SJSA1 (cell line): ENCODE results near the gene MAPK8IP2. TPM values are rescaled to one million over a fixed set of nuclear protein-coding genes. Genes with fewer than 3 reads are reported as not detected.
A peak's percentile ranks its signal among the peaks of the same experiment; 100 is the strongest.

Experiments
- DNase-seq, 2 experiments: peaks; one replicate each; pipeline ENCODE4 v3.0.0-alpha.2; 2015 to 2020; ENCODE audit warnings: low spot score in 2 of 2, low read depth in 1 of 2
- H3K27ac ChIP-seq: fragments of 250-450 bp; sonication (Bioruptor Pico); 2 replicates; pipeline ENCODE4 v1.5.1; 2020; ENCODE audit warnings: mild to moderate bottlenecking, moderate library complexity
- H3K27me3 ChIP-seq: fragments of 250-450 bp; sonication (Bioruptor Pico); replicated peaks from 2 replicates; pipeline ENCODE4 v1.5.1; 2020; ENCODE audit warnings: mild to moderate bottlenecking, moderate library complexity
- H3K36me3 ChIP-seq: fragments of 250-450 bp; sonication (Bioruptor Pico); 2 replicates; pipeline ENCODE4 v1.5.1; 2020; ENCODE audit warnings: mild to moderate bottlenecking
- H3K4me1 ChIP-seq: fragments of 250-450 bp; sonication (Bioruptor Pico); replicated peaks from 2 replicates; pipeline ENCODE4 v1.6.1; 2021; ENCODE audit warnings: mild to moderate bottlenecking
- H3K4me3 ChIP-seq: fragments of 250-450 bp; sonication (Bioruptor Pico); 2 replicates; pipeline ENCODE4 v1.5.1; 2020; ENCODE audit warnings: mild to moderate bottlenecking
- H3K9me3 ChIP-seq: fragments of 250-450 bp; sonication (Bioruptor Pico); replicated peaks from 2 replicates; pipeline ENCODE4 v1.5.1; 2020; ENCODE audit warnings: mild to moderate bottlenecking
- total RNA-seq: library from RNA; depleted of rRNA; stranded (reverse); fragments of >200 nt; shearing (Covaris generic); gene quantifications from 2 replicates; pipeline ENCODE4 v1.2.3, GENCODE V29; 2014

The MAPK8IP2 gene
- total RNA-seq, 1 experiment from 2014 or later, result 0.03 TPM

GRCh38 chr22:50621948-50622722 lies 21.5 kb downstream of the MAPK8IP2 start:
- Histone ChIP-seq H3K4me1 (peaks cover 19% of the 10 kb centered on the region), H3K27me3 (peaks cover 30% of the 10 kb centered on the region), H3K27ac (no peak overlapping the region), H3K4me3 (no peak overlapping the region), H3K36me3 (peaks cover 6% of the 10 kb centered on the region; the same call in 1 of the 2 replicates), H3K9me3 (peaks cover 5% of the 10 kb centered on the region)
- no peak for DNase-seq

GRCh38 chr22:50622723-50623327 lies 22.2 kb downstream of the MAPK8IP2 start:
- H3K27me3 ChIP-seq, result peaks cover 30% of the 10 kb centered on the region
- H3K27ac ChIP-seq, result no peak overlapping the region
- H3K9me3 ChIP-seq, result peaks cover 11% of the 10 kb centered on the region
- H3K4me1 ChIP-seq, result peaks cover 26% of the 10 kb centered on the region
- DNase-seq, result no peak
- H3K36me3 ChIP-seq, result peaks cover 9% of the 10 kb centered on the region; the same call in 1 of the 2 replicates
- no peak overlapping the region for H3K4me3 ChIP-seq

- H3K9me3 ChIP-seq, result peaks cover 11% of the 10 kb centered on the region
- no peak overlapping the region for H3K4me3 ChIP-seq
- H3K27ac ChIP-seq, result no peak overlapping the region
- H3K27me3 ChIP-seq, result peaks cover 27% of the 10 kb centered on the region
- no peak for DNase-seq
- peaks cover 35% of the 10 kb centered on the region for H3K4me1 ChIP-seq
- H3K36me3 ChIP-seq, result peaks cover 9% of the 10 kb centered on the region; the same call in 1 of the 2 replicates
These were observed 23.9 kb downstream of the MAPK8IP2 start for GRCh38 chr22:50624347-50625130.

GRCh38 chr22:50625131-50625567 lies 24.6 kb downstream of the MAPK8IP2 start:
- Histone ChIP-seq H3K9me3 (peaks cover 11% of the 10 kb centered on the region), H3K4me3 (no peak overlapping the region), H3K27ac (no peak overlapping the region), H3K27me3 (peaks cover 21% of the 10 kb centered on the region), H3K4me1 (peaks cover 32% of the 10 kb centered on the region), H3K36me3 (peaks cover 9% of the 10 kb centered on the region; the same call in 1 of the 2 replicates)
- no peak for DNase-seq

- H3K9me3 ChIP-seq, result peaks cover 10% of the 10 kb centered on the region
- peaks cover 17% of the 10 kb centered on the region for H3K27me3 ChIP-seq
- DNase-seq, result no peak
- H3K36me3 ChIP-seq, result peaks cover 9% of the 10 kb centered on the region; the same call in 1 of the 2 replicates
- H3K4me1 ChIP-seq, result peaks cover 28% of the 10 kb centered on the region
- no peak overlapping the region for H3K27ac ChIP-seq
- no peak overlapping the region for H3K4me3 ChIP-seq
These were observed 25.1 kb downstream of the MAPK8IP2 start for GRCh38 chr22:50625568-50626313.

GRCh38 chr22:50626314-50626849 lies 25.8 kb downstream of the MAPK8IP2 start:
- H3K9me3 ChIP-seq, result peaks cover 7% of the 10 kb centered on the region; the same call in 1 of the 2 replicates
- H3K4me3 ChIP-seq, result no peak overlapping the region
- peaks cover 9% of the 10 kb centered on the region; the same call in 1 of the 2 replicates for H3K36me3 ChIP-seq
- H3K27me3 ChIP-seq, result peaks cover 11% of the 10 kb centered on the region
- DNase-seq, result no peak
- H3K27ac ChIP-seq, result no peak overlapping the region
- peaks cover 21% of the 10 kb centered on the region for H3K4me1 ChIP-seq

- H3K27ac ChIP-seq, result no peak overlapping the region
- peaks cover 4% of the 10 kb centered on the region for H3K27me3 ChIP-seq
- peaks cover 7% of the 10 kb centered on the region; the same call in 1 of the 2 replicates for H3K9me3 ChIP-seq
- DNase-seq, result peak in 1 of 2 experiments; percentile 14
- peaks cover 20% of the 10 kb centered on the region for H3K4me1 ChIP-seq
- H3K36me3 ChIP-seq, result peaks cover 9% of the 10 kb centered on the region; the same call in 1 of the 2 replicates
- peak overlapping the region; percentile 84 for H3K4me3 ChIP-seq
These were observed 26.5 kb downstream of the MAPK8IP2 start for GRCh38 chr22:50626850-50627641.

- peak within 1 kb of the TSS; percentile 84 for H3K4me3 ChIP-seq
- H3K36me3 ChIP-seq, result peaks cover 9% of the 10 kb centered on the region; the same call in 1 of the 2 replicates
- H3K27me3 ChIP-seq, result no peaks in the 10 kb centered on the region; the same call in 1 of the 2 replicates
- peak; percentile 70 to 86 for DNase-seq
- peaks cover 20% of the 10 kb centered on the region for H3K4me1 ChIP-seq
- H3K27ac ChIP-seq, result peak within 1 kb of the TSS; percentile 36
- peaks cover 7% of the 10 kb centered on the region; the same call in 1 of the 2 replicates for H3K9me3 ChIP-seq
These were observed 27.3 kb downstream of the MAPK8IP2 start, which contains the start of gene ARSA for GRCh38 chr22:50627642-50628542. ARSA (minus strand) TSS chr22:50628152; CDS start chr22:50627779, 373 bp downstream.

- no peak for DNase-seq
- Histone ChIP-seq H3K27ac (no peak overlapping the region), H3K36me3 (peaks cover 9% of the 10 kb centered on the region; the same call in 1 of the 2 replicates), H3K4me1 (peaks cover 20% of the 10 kb centered on the region), H3K9me3 (peaks cover 7% of the 10 kb centered on the region; the same call in 1 of the 2 replicates), H3K4me3 (peak overlapping the region; percentile 84), H3K27me3 (peaks cover 5% of the 10 kb centered on the region; the same call in 1 of the 2 replicates)
These were observed 28.0 kb downstream of the MAPK8IP2 start for GRCh38 chr22:50628543-50629134.

GRCh38 chr22:50630376-50630775 lies 29.8 kb downstream of the MAPK8IP2 start:
- H3K4me3 ChIP-seq, result no peak overlapping the region
- DNase-seq, result no peak
- peaks cover 20% of the 10 kb centered on the region for H3K4me1 ChIP-seq
- peaks cover 9% of the 10 kb centered on the region; the same call in 1 of the 2 replicates for H3K36me3 ChIP-seq
- no peak overlapping the region for H3K27ac ChIP-seq
- H3K9me3 ChIP-seq, result peaks cover 7% of the 10 kb centered on the region; the same call in 1 of the 2 replicates
- H3K27me3 ChIP-seq, result peaks cover 14% of the 10 kb centered on the region; the same call in 1 of the 2 replicates

GRCh38 chr22:50633086-50633485 lies 32.5 kb downstream of the MAPK8IP2 start:
- H3K27ac ChIP-seq, result no peak overlapping the region
- H3K36me3 ChIP-seq, result no peaks in the 10 kb centered on the region
- H3K27me3 ChIP-seq, result peaks cover 14% of the 10 kb centered on the region; the same call in 1 of the 2 replicates
- no peaks in the 10 kb centered on the region for H3K9me3 ChIP-seq
- no peak for DNase-seq
- H3K4me3 ChIP-seq, result no peak overlapping the region
- H3K4me1 ChIP-seq, result peaks cover 8% of the 10 kb centered on the region
